ENCODE measurements around the gene NIPAL3. TPM values are rescaled to one million over a fixed set of nuclear protein-coding genes. Genes with fewer than 3 reads are reported as not detected.
"Not testable (repeated sequence)": the region's sequence is repeated elsewhere in the genome, so short reads cannot be mapped to it uniquely, and the experiment has no call there.

NIPAL3 gene
- total RNA-seq, 2 experiments from 2014 or later = 11.7 to 25.3 TPM

DNA sequence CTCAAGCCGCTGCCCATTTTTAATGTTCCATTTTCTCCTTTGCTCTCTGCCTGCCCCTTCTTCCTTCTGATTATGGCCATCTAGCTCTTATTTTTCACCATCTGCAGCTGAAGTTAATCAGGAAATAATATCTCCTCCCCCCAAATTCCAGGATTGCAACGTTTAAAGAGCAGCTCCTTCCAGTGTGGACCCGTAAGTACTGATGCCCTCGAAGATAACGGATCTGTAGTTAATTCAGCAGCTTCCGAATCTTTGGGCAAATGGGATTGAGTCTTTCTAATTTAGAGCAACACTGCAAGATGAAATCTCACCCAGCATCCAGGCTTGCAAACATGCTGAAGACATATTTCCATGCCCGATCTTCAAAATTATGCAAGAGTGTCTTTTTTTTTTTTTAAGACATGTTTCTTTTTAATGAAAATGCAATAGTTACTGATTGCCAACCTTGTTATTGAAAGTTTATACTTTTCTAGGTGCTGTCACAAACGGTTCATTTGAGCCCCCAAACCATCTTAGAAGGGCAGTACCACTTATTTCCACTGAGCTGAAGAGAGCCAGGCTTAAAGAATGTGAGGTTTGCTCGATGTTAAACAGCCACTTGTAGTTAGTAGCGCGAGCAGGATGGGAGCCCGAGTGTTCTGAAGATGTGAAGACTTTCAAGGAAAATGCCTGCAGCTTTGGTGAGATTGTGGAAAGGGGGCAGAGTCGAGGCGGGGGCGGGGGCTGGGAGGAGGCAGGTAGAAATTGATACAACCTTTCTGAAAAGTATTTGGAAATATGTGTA, 76.2 kb downstream of the NIPAL3 start:
- H4K20me1 ChIP-seq (ENCODE audit: insufficient read depth, low read length) = no peaks in the 10 kb centered on the region
- H2AFZ ChIP-seq (ENCODE audit: low read length) = no peak overlapping the region
- BruUV-seq (replicated peaks) = no TSS peak
- H3K4me2 ChIP-seq (ENCODE audit: low read length) = no peak overlapping the region
- H3K4me1 ChIP-seq (ENCODE audit: insufficient read depth, low read length, poor library complexity, severe bottlenecking) = peaks cover 7% of the 10 kb centered on the region
- no peaks in the 10 kb centered on the region for H3K36me3 ChIP-seq (ENCODE audit: insufficient read depth, low read length)
- intact Hi-C loops (cut with micrococcal nuclease; ENCODE audit: unreplicated experiment) = no loop called here
- H3K4me3 ChIP-seq (ENCODE audit: low read depth, low read length, poor library complexity, severe bottlenecking) = no peak overlapping the region
- DNase-seq (ENCODE audit: low spot score) = no peak
- H3K9me2 ChIP-seq (ENCODE audit: insufficient read depth, low read length) = no peaks in the 10 kb centered on the region
- ChIA-PET POLR2A (interaction anchor here (0.6 to 1.4 kb wide), 5 partner anchors 10 to 41 kb away, joined by 3 to 10 read pairs (median 3); no protein-coding TSS in a partner anchor), CTCF (ENCODE audit: unreplicated experiment) (no interaction called here)
- H3K9me3 ChIP-seq (ENCODE audit: low read length) = peaks cover 11% of the 10 kb centered on the region; the same call in 1 of the 2 replicates
- H3K27ac ChIP-seq (ENCODE audit: low read depth, low read length, poor library complexity, severe bottlenecking) = no peak overlapping the region
- TF ChIP-seq, protein P1, sequence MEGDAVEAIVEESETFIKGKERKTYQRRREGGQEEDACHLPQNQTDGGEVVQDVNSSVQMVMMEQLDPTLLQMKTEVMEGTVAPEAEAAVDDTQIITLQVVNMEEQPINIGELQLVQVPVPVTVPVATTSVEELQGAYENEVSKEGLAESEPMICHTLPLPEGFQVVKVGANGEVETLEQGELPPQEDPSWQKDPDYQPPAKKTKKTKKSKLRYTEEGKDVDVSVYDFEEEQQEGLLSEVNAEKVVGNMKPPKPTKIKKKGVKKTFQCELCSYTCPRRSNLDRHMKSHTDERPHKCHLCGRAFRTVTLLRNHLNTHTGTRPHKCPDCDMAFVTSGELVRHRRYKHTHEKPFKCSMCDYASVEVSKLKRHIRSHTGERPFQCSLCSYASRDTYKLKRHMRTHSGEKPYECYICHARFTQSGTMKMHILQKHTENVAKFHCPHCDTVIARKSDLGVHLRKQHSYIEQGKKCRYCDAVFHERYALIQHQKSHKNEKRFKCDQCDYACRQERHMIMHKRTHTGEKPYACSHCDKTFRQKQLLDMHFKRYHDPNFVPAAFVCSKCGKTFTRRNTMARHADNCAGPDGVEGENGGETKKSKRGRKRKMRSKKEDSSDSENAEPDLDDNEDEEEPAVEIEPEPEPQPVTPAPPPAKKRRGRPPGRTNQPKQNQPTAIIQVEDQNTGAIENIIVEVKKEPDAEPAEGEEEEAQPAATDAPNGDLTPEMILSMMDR (conservative IDR thresholded peaks at IDR 0.05; ENCODE audit: low read length) = no peak
- TF ChIP-seq EZH2phosphoT487 (IDR thresholded peaks at IDR 0.05; ENCODE audit: borderline replicate concordance, low read depth, low read length) = no peak
- no peaks in the 10 kb centered on the region for H3K79me2 ChIP-seq (ENCODE audit: insufficient read depth, low read depth, low read length)

DNA sequence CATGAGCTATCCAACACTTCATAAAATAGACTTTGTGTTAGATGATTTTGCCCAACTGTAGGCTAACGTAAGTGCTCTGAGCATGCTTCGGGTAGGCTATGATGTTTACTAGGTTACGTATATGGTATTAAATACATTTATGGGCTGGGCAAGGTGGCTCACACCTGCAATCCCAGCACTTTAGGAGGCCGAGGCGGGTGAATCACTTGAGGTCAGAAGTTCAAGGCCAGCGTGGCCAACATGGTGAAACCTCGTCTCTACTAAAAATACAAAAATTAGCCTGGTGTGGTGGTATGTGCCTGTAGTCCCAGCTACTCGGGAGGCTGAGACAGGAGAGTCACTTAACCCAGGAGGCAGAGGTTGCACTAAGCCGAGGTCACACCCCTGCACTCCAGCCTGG, 77.3 kb downstream of the NIPAL3 start:
- POLR2A ChIA-PET = interaction anchor here (0.9 kb wide), 1 partner anchor 9 kb away, joined by 3 read pairs; no protein-coding TSS in a partner anchor
- H3K9me2 ChIP-seq (ENCODE audit: insufficient read depth, low read length); intact Hi-C loops (cut with micrococcal nuclease; ENCODE audit: unreplicated experiment); H2AFZ ChIP-seq (ENCODE audit: low read length); H3K4me3 ChIP-seq (ENCODE audit: low read depth, low read length, poor library complexity, severe bottlenecking); H3K4me1 ChIP-seq (ENCODE audit: insufficient read depth, low read length, poor library complexity, severe bottlenecking); H3K79me2 ChIP-seq (ENCODE audit: insufficient read depth, low read depth, low read length); H3K4me2 ChIP-seq (ENCODE audit: low read length); H3K27ac ChIP-seq (ENCODE audit: low read depth, low read length, poor library complexity, severe bottlenecking); DNase-seq (ENCODE audit: low spot score); BruUV-seq (replicated peaks); H4K20me1 ChIP-seq (ENCODE audit: insufficient read depth, low read length); CTCF ChIA-PET (ENCODE audit: unreplicated experiment); H3K36me3 ChIP-seq (ENCODE audit: insufficient read depth, low read length): not testable (repeated sequence)
- H3K9me3 ChIP-seq (ENCODE audit: low read length) = peaks cover 11% of the 10 kb centered on the region; the same call in 1 of the 2 replicates

DNA sequence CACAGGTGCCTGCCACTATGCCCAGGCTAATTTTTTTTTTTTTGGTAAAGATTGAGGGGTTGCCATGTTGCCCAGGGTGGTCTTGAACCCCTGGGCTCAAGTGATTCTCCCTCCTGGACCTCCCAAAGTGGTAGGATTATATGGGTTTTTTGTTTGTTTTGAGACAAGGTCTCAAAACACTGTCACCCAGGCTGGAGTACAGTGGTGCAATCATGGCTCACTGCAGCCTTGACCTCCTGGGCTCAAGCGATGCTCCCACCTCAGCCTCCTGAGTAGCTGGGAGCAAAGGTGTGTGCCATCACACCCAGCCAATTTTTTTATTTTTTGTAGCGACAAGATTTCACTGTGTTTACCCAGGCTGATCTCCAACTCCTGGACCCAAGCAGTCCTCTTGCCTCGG, 78.2 kb downstream of the NIPAL3 start:
- H4K20me1 ChIP-seq (ENCODE audit: insufficient read depth, low read length) = no peaks in the 10 kb centered on the region
- POLR2A ChIA-PET = no interaction called here
- no peaks in the 10 kb centered on the region for H3K36me3 ChIP-seq (ENCODE audit: insufficient read depth, low read length)
- intact Hi-C loops (cut with micrococcal nuclease; ENCODE audit: unreplicated experiment) = no loop called here
- no peaks in the 10 kb centered on the region for H3K79me2 ChIP-seq (ENCODE audit: insufficient read depth, low read depth, low read length)
- no peak for DNase-seq (ENCODE audit: low spot score)
- H3K9me2 ChIP-seq (ENCODE audit: insufficient read depth, low read length) = no peaks in the 10 kb centered on the region
- BruUV-seq (replicated peaks) = no TSS peak
- no peak for TF ChIP-seq EZH2phosphoT487 (IDR thresholded peaks at IDR 0.05; ENCODE audit: borderline replicate concordance, low read depth, low read length)
- TF ChIP-seq, protein P1 (conservative IDR thresholded peaks at IDR 0.05; ENCODE audit: low read length) = no peak
- CTCF ChIA-PET (ENCODE audit: unreplicated experiment) = no interaction called here
- H2AFZ ChIP-seq (ENCODE audit: low read length) = no peak overlapping the region
- no peak overlapping the region for H3K27ac ChIP-seq (ENCODE audit: low read depth, low read length, poor library complexity, severe bottlenecking)
- H3K4me1 ChIP-seq (ENCODE audit: insufficient read depth, low read length, poor library complexity, severe bottlenecking) = no peaks in the 10 kb centered on the region
- no peak overlapping the region for H3K4me3 ChIP-seq (ENCODE audit: low read depth, low read length, poor library complexity, severe bottlenecking)
- H3K9me3 ChIP-seq (ENCODE audit: low read length) = peaks cover 10% of the 10 kb centered on the region; the same call in 1 of the 2 replicates
- H3K4me2 ChIP-seq (ENCODE audit: low read length) = no peak overlapping the region
